ENCODE measurements around the gene RABGAP1L. TPM values are rescaled to one million over a fixed set of nuclear protein-coding genes. Genes with fewer than 3 reads are reported as not detected.
A peak's percentile ranks its signal among the peaks of the same experiment; 100 is the strongest.

RABGAP1L gene
- total and polyA plus RNA-seq, 2 experiments from 2014 or later = 9.2 to 21.4 TPM

GRCh38 chr1:174777262-174777661, 617.9 kb downstream of the RABGAP1L start:
- Histone ChIP-seq H3K27ac (no peak overlapping the region), H3K4me3 (no peak overlapping the region), H3K9me3 (ENCODE audit: low read depth) (no peaks in the 10 kb centered on the region), H3K36me3 (no peaks in the 10 kb centered on the region), H3K4me1 (ENCODE audit: low read depth) (no peaks in the 10 kb centered on the region), H3K27me3 (no peaks in the 10 kb centered on the region)
- no peak for TF ChIP-seq CTCF (IDR thresholded peaks at IDR 0.05; ENCODE audit: low read depth, low read length)
- DNase-seq (ENCODE audit: low read depth in 1 of 2, low spot score in 1 of 2) = no peak

GRCh38 chr1:174785510-174785909, 626.2 kb downstream of the RABGAP1L start:
- H3K36me3 ChIP-seq = no peaks in the 10 kb centered on the region
- DNase-seq (ENCODE audit: low read depth in 1 of 2, low spot score in 1 of 2) = no peak
- no peaks in the 10 kb centered on the region for H3K27me3 ChIP-seq
- no peaks in the 10 kb centered on the region for H3K9me3 ChIP-seq (ENCODE audit: low read depth)
- no peaks in the 10 kb centered on the region for H3K4me1 ChIP-seq (ENCODE audit: low read depth)
- H3K27ac ChIP-seq = no peak overlapping the region
- H3K4me3 ChIP-seq = no peak overlapping the region
- no peak for TF ChIP-seq CTCF (IDR thresholded peaks at IDR 0.05; ENCODE audit: low read depth, low read length)

- Histone ChIP-seq H3K4me1 (ENCODE audit: low read depth) (no peaks in the 10 kb centered on the region), H3K27ac (no peak overlapping the region), H3K9me3 (ENCODE audit: low read depth) (no peaks in the 10 kb centered on the region), H3K4me3 (no peak overlapping the region), H3K27me3 (no peaks in the 10 kb centered on the region), H3K36me3 (no peaks in the 10 kb centered on the region)
- TF ChIP-seq CTCF (IDR thresholded peaks at IDR 0.05; ENCODE audit: low read depth, low read length) = no peak
- DNase-seq (ENCODE audit: low read depth in 1 of 2, low spot score in 1 of 2) = no peak
Measured at GRCh38 chr1:174786358-174786757, 627.0 kb downstream of the RABGAP1L start.

GRCh38 chr1:174786760-174787159, 627.4 kb downstream of the RABGAP1L start:
- DNase-seq (ENCODE audit: low read depth in 1 of 2, low spot score in 1 of 2) = no peak
- Histone ChIP-seq H3K27me3 (no peaks in the 10 kb centered on the region), H3K27ac (no peak overlapping the region), H3K36me3 (no peaks in the 10 kb centered on the region), H3K4me3 (no peak overlapping the region), H3K4me1 (ENCODE audit: low read depth) (no peaks in the 10 kb centered on the region), H3K9me3 (ENCODE audit: low read depth) (no peaks in the 10 kb centered on the region)
- no peak for TF ChIP-seq CTCF (IDR thresholded peaks at IDR 0.05; ENCODE audit: low read depth, low read length)

- H3K9me3 ChIP-seq (ENCODE audit: low read depth) = no peaks in the 10 kb centered on the region
- H3K27ac ChIP-seq = no peak overlapping the region
Measured at GRCh38 chr1:174788981-174789380, 629.7 kb downstream of the RABGAP1L start.

More at GRCh38 chr1:174788981-174789380, 629.7 kb downstream of the RABGAP1L start:
- no peak for TF ChIP-seq CTCF (IDR thresholded peaks at IDR 0.05; ENCODE audit: low read depth, low read length)
- H3K4me1 ChIP-seq (ENCODE audit: low read depth) = no peaks in the 10 kb centered on the region
- H3K4me3 ChIP-seq = no peak overlapping the region
- no peaks in the 10 kb centered on the region for H3K27me3 ChIP-seq
- H3K36me3 ChIP-seq = no peaks in the 10 kb centered on the region
- DNase-seq (ENCODE audit: low read depth in 1 of 2, low spot score in 1 of 2) = peak in 1 of 2 donors; percentile 46

Data from cardiac muscle cell (in vitro differentiated cells and primary cell).